DMS79 treated with DMSO at 0.1 percent for 48 hours (cell line): ENCODE results near the gene ADGRD2.

Source experiments
- DNase-seq: peaks from one replicate; lab custom pipeline; 2025; lab: John Stamatoyannopoulos, UW

Gene ADGRD2

GRCh38 chr9:124436320-124436719 is 13.9 kb upstream of the ADGRD2 start:
- DNase-seq, result no peak

GRCh38 chr9:124437086-124437485 is 13.2 kb upstream of the ADGRD2 start:
- DNase-seq, result no peak

GRCh38 chr9:124438091-124438490 is 12.2 kb upstream of the ADGRD2 start:
- no peak for DNase-seq

GRCh38 chr9:124439086-124439485 is 11.2 kb upstream of the ADGRD2 start:
- DNase-seq, result no peak

GRCh38 chr9:124439686-124440243 is 10.5 kb upstream of the ADGRD2 start:
- DNase-seq, result no peak

- DNase-seq, result no peak
Observed at GRCh38 chr9:124440786-124441185, 9.5 kb upstream of the ADGRD2 start.

GRCh38 chr9:124441291-124441690 is 9.0 kb upstream of the ADGRD2 start:
- DNase-seq, result no peak

GRCh38 chr9:124442379-124442778 is 7.9 kb upstream of the ADGRD2 start:
- DNase-seq, result no peak

- DNase-seq, result no peak
Observed at GRCh38 chr9:124442826-124443225, 7.4 kb upstream of the ADGRD2 start.

GRCh38 chr9:124443625-124444024 is 6.6 kb upstream of the ADGRD2 start:
- no peak for DNase-seq

- DNase-seq, result no peak
Observed at GRCh38 chr9:124444166-124444565, 6.1 kb upstream of the ADGRD2 start.

GRCh38 chr9:124447297-124447661 is 3.0 kb upstream of the ADGRD2 start:
- no peak for DNase-seq

GRCh38 chr9:124448019-124448418 is 2.2 kb upstream of the ADGRD2 start:
- DNase-seq, result no peak

GRCh38 chr9:124449381-124450151 is 685 bp upstream of the ADGRD2 start:
- no peak for DNase-seq

GRCh38 chr9:124450931-124451661 is 845 bp downstream of the ADGRD2 start:
- DNase-seq, result no peak

- no peak for DNase-seq
Observed at GRCh38 chr9:124452326-124452725, 2.1 kb downstream of the ADGRD2 start.

GRCh38 chr9:124452841-124453585 is 2.8 kb downstream of the ADGRD2 start:
- no peak for DNase-seq

- DNase-seq, result no peak
Observed at GRCh38 chr9:124453586-124454191, 3.4 kb downstream of the ADGRD2 start.

- DNase-seq, result no peak
Observed at GRCh38 chr9:124454296-124454695, 4.0 kb downstream of the ADGRD2 start.

- no peak for DNase-seq
Observed at GRCh38 chr9:124454791-124455443, 4.7 kb downstream of the ADGRD2 start.

GRCh38 chr9:124455820-124456219 is 5.6 kb downstream of the ADGRD2 start:
- no peak for DNase-seq
